IMR-90 (cell line): ENCODE data around the gene XPO6. TPM values are rescaled to one million over a fixed set of nuclear protein-coding genes. Genes with fewer than 3 reads are reported as not detected.

ENCODE experiments used
- ATAC-seq: fragments of 200-7000 bp; cut with Tn5 transposase; 2 replicates; pipeline ENCODE4 v1.9.1; 2020; ENCODE audit warnings: low read depth, mild to moderate bottlenecking, moderate library complexity
- BruUV-seq: library from RNA; stranded (reverse); fragments of 400-500 nt; replicated peaks from 2 replicates; lab custom pipeline; 2021; lab: Mats Ljungman, UMichigan
- CTCF ChIA-PET: fragments of 300-600 bp; formaldehyde crosslinking; extraction: SDS; loops from one replicate; lab custom pipeline; 2021; ENCODE audit warnings: antibody characterized with exemption; lab: Yijun Ruan, JAX
- POLR2A ChIA-PET: fragments of 300-600 bp; sonication (Branson Sonifier 250); formaldehyde crosslinking; loops from one replicate; lab custom pipeline; 2022; ENCODE audit warnings: antibody characterized with exemption; ENCODE audit not compliant: unreplicated experiment; lab: Charles Lee
- DNase-seq: peaks from one replicate; pipeline ENCODE4 v3.0.0; 2013
- H2AFZ ChIP-seq: replicated peaks from 2 replicates; pipeline ENCODE3; 2013; ENCODE audit warnings: low read length, mild to moderate bottlenecking; ENCODE audit not compliant: poor library complexity
- H2AK5ac ChIP-seq: 2 replicates; pipeline ENCODE4 v1.6.1; 2013; ENCODE audit warnings: low read depth, low read length, inconsistent platforms
- H2AK9ac ChIP-seq: replicated peaks from 2 replicates; pipeline ENCODE3; 2013; ENCODE audit warnings: mild to moderate bottlenecking, low read depth, low read length, moderate library complexity; ENCODE audit not compliant: poor library complexity
- H2BK120ac ChIP-seq: 2 replicates; pipeline ENCODE4 v1.6.1; 2013; ENCODE audit warnings: low read depth, low read length, inconsistent platforms
- H2BK15ac ChIP-seq: 3 replicates; pipeline ENCODE4 v1.6.1; 2013; ENCODE audit warnings: low read depth, low read length, inconsistent platforms
- H2BK20ac ChIP-seq: 2 replicates; pipeline ENCODE4 v1.6.1; 2013; ENCODE audit warnings: low read depth, mild to moderate bottlenecking, inconsistent platforms, low read length, moderate library complexity
- H2BK5ac ChIP-seq: 2 replicates; pipeline ENCODE4 v1.6.1; 2013; ENCODE audit warnings: mild to moderate bottlenecking, low read depth, low read length, inconsistent platforms; ENCODE audit not compliant: poor library complexity, severe bottlenecking
- H3K14ac ChIP-seq: replicated peaks from 2 replicates; pipeline ENCODE4 v1.6.1; 2013; ENCODE audit warnings: low read depth, low read length, inconsistent platforms
- H3K18ac ChIP-seq: 2 replicates; pipeline ENCODE4 v1.6.1; 2013; ENCODE audit warnings: low read depth, low read length, control low read depth
- H3K23ac ChIP-seq: 2 replicates; pipeline ENCODE4 v1.6.1; 2013; ENCODE audit warnings: low read depth, low read length, inconsistent platforms
- H3K27ac ChIP-seq: 2 replicates; pipeline ENCODE4 v1.5.1; 2013; ENCODE audit warnings: mild to moderate bottlenecking, control low read depth, low read length; ENCODE audit not compliant: insufficient read depth
- H3K27me3 ChIP-seq: 2 replicates; pipeline ENCODE4 v1.6.1; 2013; ENCODE audit warnings: low read length; ENCODE audit not compliant: control insufficient read depth, insufficient read depth
- H3K36me3 ChIP-seq: 2 replicates; pipeline ENCODE4 v1.6.1; 2013; ENCODE audit warnings: low read length, mixed read lengths; ENCODE audit not compliant: control insufficient read depth, insufficient read depth
- H3K4ac ChIP-seq: 2 replicates; pipeline ENCODE4 v1.6.1; 2013; ENCODE audit warnings: low read depth, low read length, inconsistent platforms
- H3K4me1 ChIP-seq: 2 replicates; pipeline ENCODE4 v1.6.1; 2013; ENCODE audit warnings: low read length, mixed read lengths; ENCODE audit not compliant: control insufficient read depth, insufficient read depth
- H3K4me2 ChIP-seq: 2 replicates; pipeline ENCODE4 v1.6.1; 2013; ENCODE audit warnings: low read depth, mild to moderate bottlenecking, control low read depth, low read length, moderate library complexity
- H3K4me3 ChIP-seq: 2 replicates; pipeline ENCODE4 v1.5.1; 2013; ENCODE audit warnings: low read depth, mild to moderate bottlenecking, control low read depth, low read length, moderate library complexity; ENCODE audit not compliant: insufficient read depth
- H3K56ac ChIP-seq: 2 replicates; pipeline ENCODE4 v1.6.1; 2013; ENCODE audit warnings: low read length, inconsistent platforms; ENCODE audit not compliant: insufficient read depth; ENCODE audit errors: extremely low read depth
- H3K79me1 ChIP-seq, 2 experiments: 2 replicates each; pipeline ENCODE4 v1.6.1; 2013; ENCODE audit warnings: low read length in 2 of 2, inconsistent platforms in 1 of 2, low read depth in 1 of 2
- H3K9ac ChIP-seq: 2 replicates; pipeline ENCODE4 v1.6.1; 2013; ENCODE audit warnings: low read depth, low read length, control low read depth
- H3K9me1 ChIP-seq: 2 replicates; pipeline ENCODE4 v1.6.1; 2013; ENCODE audit warnings: low read length, inconsistent platforms; ENCODE audit not compliant: insufficient read depth
- H3K9me3 ChIP-seq: 2 replicates; pipeline ENCODE4 v1.6.1; 2013; ENCODE audit warnings: low read length; ENCODE audit not compliant: control insufficient read depth, insufficient read depth
- H4K20me1 ChIP-seq: 2 replicates; pipeline ENCODE4 v1.6.1; 2013; ENCODE audit warnings: low read length, inconsistent platforms; ENCODE audit not compliant: insufficient read depth
- H4K5ac ChIP-seq: 2 replicates; pipeline ENCODE4 v1.6.1; 2013; ENCODE audit warnings: mild to moderate bottlenecking, low read depth, low read length, control low read depth
- H4K8ac ChIP-seq, 2 experiments: 2 replicates each; pipeline ENCODE4 v1.6.1; 2013; ENCODE audit warnings: low read depth in 2 of 2, low read length in 2 of 2, control low read depth in 1 of 2, inconsistent platforms in 1 of 2
- H4K91ac ChIP-seq: 2 replicates; pipeline ENCODE4 v1.6.1; 2013; ENCODE audit warnings: low read depth, low read length, inconsistent platforms; ENCODE audit not compliant: insufficient read depth
- CEBPB ChIP-seq: IDR thresholded peaks from 2 replicates; pipeline ENCODE4 v1.6.1; 2012; ENCODE audit warnings: low read depth, low read length, improper control_type of control experiment
- CHD1 ChIP-seq: IDR thresholded peaks from 2 replicates; pipeline ENCODE4 v1.6.1; 2012; ENCODE audit warnings: low read depth, low read length, improper control_type of control experiment
- WGBS, 2 experiments: methylation state at CpG; one replicate each; pipeline versions ENCODE4 v1.1.5 to v1.1.7; 2013; ENCODE audit warnings: missing lambda C conversion rate in 2 of 2; ENCODE audit not compliant: insufficient read length in 1 of 2; ENCODE audit errors: extremely low coverage in 2 of 2; 5-methylcytosine and 5-hydroxymethylcytosine counted together
- dilution Hi-C: fragments of 300-500 bp; cut with HindIII; formaldehyde crosslinking; loops from one replicate; pipeline ENCODE4 v1.14.3; 2018; ENCODE audit warnings: low sequenced_read_pairs; ENCODE audit not compliant: unreplicated experiment
- in situ Hi-C: fragments of 300-500 bp; cut with MboI; formaldehyde crosslinking; loops from 3 replicates; pipeline ENCODE4 v1.14.3; 2019; ENCODE audit warnings: low sequenced_read_pairs, inconsistent platforms, mixed read lengths
- intact Hi-C: fragments of 100-400 bp; cut with micrococcal nuclease; formaldehyde crosslinking; loops from 2 replicates; pipeline ENCODE4 v1.10.0; 2022
- polyA plus RNA-seq, 3 experiments: library from polyadenylated mRNA; depleted of rRNA; stranded (reverse); fragments of >200 nt; gene quantifications; 2 replicates each; pipeline ENCODE4 v1.2.3, GENCODE V29; 2012; ENCODE audit warnings: low replicate concordance in 1 of 3
- total RNA-seq: library from RNA; depleted of rRNA; stranded (reverse); fragments of >200 nt; gene quantifications from 2 replicates; pipeline ENCODE4 v1.2.3, GENCODE V29; 2012

The XPO6 gene
- total and polyA plus RNA-seq, 2 of the 4 experiments (the other 2 are of a cell fraction): 108 to 184 TPM

- ATAC-seq: no peak
Observed at GRCh38 chr16:28149011-28149888, 62.5 kb downstream of the XPO6 start.

More at GRCh38 chr16:28149011-28149888, 62.5 kb downstream of the XPO6 start:
- no peak overlapping the region for H3K4me3 ChIP-seq
- H2BK5ac ChIP-seq: no peak overlapping the region
- H3K9ac ChIP-seq: no peak overlapping the region
- H3K27ac ChIP-seq: no peak overlapping the region
- H2AK9ac ChIP-seq: no peak overlapping the region
- BruUV-seq: no TSS peak
- no peak overlapping the region for H4K5ac ChIP-seq
- H3K18ac ChIP-seq: no peak overlapping the region
- peak; percentile 22 for DNase-seq
- H2AFZ ChIP-seq: no peak overlapping the region
- H3K9me3 ChIP-seq: no peaks in the 10 kb centered on the region
- dilution Hi-C loops (no loop called here), intact Hi-C loops (loop anchor here (10.0 kb wide), 1 partner anchor 166 kb away; no protein-coding TSS in a partner anchor), in situ Hi-C loops (loop anchor here (5.0 kb wide), 1 partner anchor 58 kb away; no protein-coding TSS in a partner anchor)
- no peak overlapping the region for H3K14ac ChIP-seq
- H2BK20ac ChIP-seq: no peak overlapping the region
- H2AK5ac ChIP-seq: no peak overlapping the region
- H3K56ac ChIP-seq: no peak overlapping the region
- H3K36me3 ChIP-seq: peaks cover 50% of the 10 kb centered on the region
- H3K79me1 ChIP-seq: peaks cover 43 to 76% of the 10 kb centered on the region in 2 experiments
- H4K20me1 ChIP-seq: peaks cover 7% of the 10 kb centered on the region; the same call in 1 of the 2 replicates
- no CpG with 5 or more reads among the region's 12 CpGs for WGBS, 2 experiments
- CTCF ChIA-PET: no interaction called here
- H4K8ac ChIP-seq: no peak overlapping the region
- no peak overlapping the region for H3K4ac ChIP-seq
- H3K27me3 ChIP-seq: no peaks in the 10 kb centered on the region
- H3K4me2 ChIP-seq: no peak overlapping the region
- H3K23ac ChIP-seq: no peak overlapping the region
- POLR2A ChIA-PET: no interaction called here
- peaks cover 6% of the 10 kb centered on the region; the same call in 1 of the 2 replicates for H3K9me1 ChIP-seq
- H2BK15ac ChIP-seq: no peak overlapping the region
- H4K91ac ChIP-seq: no peak overlapping the region
- H3K4me1 ChIP-seq: peaks cover 5% of the 10 kb centered on the region
- H2BK120ac ChIP-seq: no peak overlapping the region
- TF ChIP-seq CHD1: no peak
- peak; percentile 77 for TF ChIP-seq CEBPB
